NCI-H1092 (cell line): ENCODE results near the gene SOWAHB.
"Not testable (repeated sequence)": the region's sequence is repeated elsewhere in the genome, so short reads cannot be mapped to it uniquely, and the experiment has no call there.

Experiments used
- DNase-seq: peaks from one replicate; lab custom pipeline; 2025; lab: John Stamatoyannopoulos, UW

Gene SOWAHB

GRCh38 chr4:76895619-76896018 is 2.3 kb downstream of the SOWAHB start:
- no peak for DNase-seq

GRCh38 chr4:76894537-76895255 is 3.2 kb downstream of the SOWAHB start:
- DNase-seq, result no peak

GRCh38 chr4:76892601-76893000 is 5.3 kb downstream of the SOWAHB start:
- no peak for DNase-seq

- DNase-seq, result no peak
Observed at GRCh38 chr4:76892001-76892400, 5.9 kb downstream of the SOWAHB start.

- no peak for DNase-seq
Observed at GRCh38 chr4:76886848-76887441, 11.0 kb downstream of the SOWAHB start.

- no peak for DNase-seq
Observed at GRCh38 chr4:76886214-76886613, 11.7 kb downstream of the SOWAHB start.

GRCh38 chr4:76883147-76883546 is 14.8 kb downstream of the SOWAHB start:
- no peak for DNase-seq

GRCh38 chr4:76882630-76883029 is 15.3 kb downstream of the SOWAHB start:
- no peak for DNase-seq

GRCh38 chr4:76881375-76881774 is 16.6 kb downstream of the SOWAHB start:
- DNase-seq, result no peak

- no peak for DNase-seq
Observed at GRCh38 chr4:76879731-76880364, 18.1 kb downstream of the SOWAHB start.

GRCh38 chr4:76878641-76879165 is 19.2 kb downstream of the SOWAHB start:
- DNase-seq, result not testable (repeated sequence)

GRCh38 chr4:76874176-76874575 is 23.8 kb downstream of the SOWAHB start:
- no peak for DNase-seq

GRCh38 chr4:76873495-76873894 is 24.4 kb downstream of the SOWAHB start:
- DNase-seq, result no peak

GRCh38 chr4:76872556-76872955 is 25.4 kb downstream of the SOWAHB start:
- no peak for DNase-seq

GRCh38 chr4:76868780-76869179 is 29.2 kb downstream of the SOWAHB start:
- DNase-seq, result not testable (repeated sequence)

GRCh38 chr4:76867880-76868655 is 29.9 kb downstream of the SOWAHB start:
- DNase-seq, result no peak

- DNase-seq, result no peak
Observed at GRCh38 chr4:76867377-76867776, 30.6 kb downstream of the SOWAHB start.

GRCh38 chr4:76866641-76867040 is 31.3 kb downstream of the SOWAHB start:
- no peak for DNase-seq

- DNase-seq, result no peak
Observed at GRCh38 chr4:76858319-76858718, 39.6 kb downstream of the SOWAHB start.

- no peak for DNase-seq
Observed at GRCh38 chr4:76857074-76857409, 40.9 kb downstream of the SOWAHB start.

GRCh38 chr4:76856243-76857073 is 41.5 kb downstream of the SOWAHB start:
- DNase-seq, result no peak

- DNase-seq, result no peak
Observed at GRCh38 chr4:76854858-76855257, 43.1 kb downstream of the SOWAHB start.
